ENCODE measurements around the gene F13B. TPM values are rescaled to one million over a fixed set of nuclear protein-coding genes. Genes with fewer than 3 reads are reported as not detected.

Gene F13B, protein sequence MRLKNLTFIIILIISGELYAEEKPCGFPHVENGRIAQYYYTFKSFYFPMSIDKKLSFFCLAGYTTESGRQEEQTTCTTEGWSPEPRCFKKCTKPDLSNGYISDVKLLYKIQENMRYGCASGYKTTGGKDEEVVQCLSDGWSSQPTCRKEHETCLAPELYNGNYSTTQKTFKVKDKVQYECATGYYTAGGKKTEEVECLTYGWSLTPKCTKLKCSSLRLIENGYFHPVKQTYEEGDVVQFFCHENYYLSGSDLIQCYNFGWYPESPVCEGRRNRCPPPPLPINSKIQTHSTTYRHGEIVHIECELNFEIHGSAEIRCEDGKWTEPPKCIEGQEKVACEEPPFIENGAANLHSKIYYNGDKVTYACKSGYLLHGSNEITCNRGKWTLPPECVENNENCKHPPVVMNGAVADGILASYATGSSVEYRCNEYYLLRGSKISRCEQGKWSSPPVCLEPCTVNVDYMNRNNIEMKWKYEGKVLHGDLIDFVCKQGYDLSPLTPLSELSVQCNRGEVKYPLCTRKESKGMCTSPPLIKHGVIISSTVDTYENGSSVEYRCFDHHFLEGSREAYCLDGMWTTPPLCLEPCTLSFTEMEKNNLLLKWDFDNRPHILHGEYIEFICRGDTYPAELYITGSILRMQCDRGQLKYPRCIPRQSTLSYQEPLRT
- not detected for total RNA-seq
- not detected for polyA plus RNA-seq
- long read RNA-seq, donor 1 = 0 reads
- long read RNA-seq, donor 2 = 0 reads
- long read RNA-seq, donor 3 = 0 reads
- long read RNA-seq, donor 4 = 0 reads
- long read RNA-seq, donor 5 = 0 reads
- long read RNA-seq, donor 6 = 0 reads
- long read RNA-seq, donor 7 = 0 reads
- long read RNA-seq, donor 8 = 0 reads
- long read RNA-seq, donor 9 = 0 reads
- long read RNA-seq, donor 10 = 0 reads

GRCh38 chr1:197066719-197067456 lies at the start of gene F13B:
TSS of gene F13B (minus strand) at chr1:197067260. CDS start at chr1:197067223, 37 bp downstream.
- Histone ChIP-seq H3K36me3 (replicated peaks in 1 of 2) (no peaks in the 10 kb centered on the region), H3K27ac (no peak within 1 kb of the TSS), H3K9me3 (replicated peaks in 1 of 3) (no peaks in the 10 kb centered on the region), H3K4me3 (no peak within 1 kb of the TSS), H3K4me1 (replicated peaks in 1 of 2) (no peaks in the 10 kb centered on the region), H3K27me3 (no peaks in the 10 kb centered on the region)
- TF ChIP-seq, protein P1, sequence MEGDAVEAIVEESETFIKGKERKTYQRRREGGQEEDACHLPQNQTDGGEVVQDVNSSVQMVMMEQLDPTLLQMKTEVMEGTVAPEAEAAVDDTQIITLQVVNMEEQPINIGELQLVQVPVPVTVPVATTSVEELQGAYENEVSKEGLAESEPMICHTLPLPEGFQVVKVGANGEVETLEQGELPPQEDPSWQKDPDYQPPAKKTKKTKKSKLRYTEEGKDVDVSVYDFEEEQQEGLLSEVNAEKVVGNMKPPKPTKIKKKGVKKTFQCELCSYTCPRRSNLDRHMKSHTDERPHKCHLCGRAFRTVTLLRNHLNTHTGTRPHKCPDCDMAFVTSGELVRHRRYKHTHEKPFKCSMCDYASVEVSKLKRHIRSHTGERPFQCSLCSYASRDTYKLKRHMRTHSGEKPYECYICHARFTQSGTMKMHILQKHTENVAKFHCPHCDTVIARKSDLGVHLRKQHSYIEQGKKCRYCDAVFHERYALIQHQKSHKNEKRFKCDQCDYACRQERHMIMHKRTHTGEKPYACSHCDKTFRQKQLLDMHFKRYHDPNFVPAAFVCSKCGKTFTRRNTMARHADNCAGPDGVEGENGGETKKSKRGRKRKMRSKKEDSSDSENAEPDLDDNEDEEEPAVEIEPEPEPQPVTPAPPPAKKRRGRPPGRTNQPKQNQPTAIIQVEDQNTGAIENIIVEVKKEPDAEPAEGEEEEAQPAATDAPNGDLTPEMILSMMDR (IDR thresholded peaks at IDR 0.05) = no peak
- TF ChIP-seq POLR2A (IDR thresholded peaks at IDR 0.05) = no peak
- WGBS, 4 donors = 65 to 72% (median 70%) methylated on average over 3 of the region's 3 CpGs
- intact Hi-C loops (cut with DNase I) = no loop called here
- no peak for DNase-seq

- Histone ChIP-seq H3K9me3 (replicated peaks in 1 of 3) (peaks cover 0 to 6% (median 0%) of the 10 kb centered on the region in 3 donors), H3K4me3 (no peak overlapping the region), H3K4me1 (replicated peaks in 1 of 2) (no peaks in the 10 kb centered on the region), H3K27me3 (no peaks in the 10 kb centered on the region), H3K27ac (no peak overlapping the region), H3K36me3 (replicated peaks in 1 of 2) (no peaks in the 10 kb centered on the region)
- 95 to 99% (median 97%) methylated on average over 2 of the region's 2 CpGs for WGBS, 4 donors
- DNase-seq = no peak
- intact Hi-C loops (cut with DNase I) = no loop called here
- TF ChIP-seq, protein P1 (IDR thresholded peaks at IDR 0.05) = no peak
- no peak for TF ChIP-seq POLR2A (IDR thresholded peaks at IDR 0.05)
Observed at GRCh38 chr1:197116156-197116555, 49.1 kb upstream of the F13B start.

GRCh38 chr1:197106869-197107268 lies 39.8 kb upstream of the F13B start:
- DNase-seq = no peak
- Histone ChIP-seq H3K4me1 (replicated peaks in 1 of 2) (no peaks in the 10 kb centered on the region), H3K4me3 (no peak overlapping the region), H3K27ac (no peak overlapping the region), H3K27me3 (no peaks in the 10 kb centered on the region), H3K9me3 (replicated peaks in 1 of 3) (no peaks in the 10 kb centered on the region), H3K36me3 (replicated peaks in 1 of 2) (no peaks in the 10 kb centered on the region)
- TF ChIP-seq, protein P1 (IDR thresholded peaks at IDR 0.05) = no peak
- no peak for TF ChIP-seq POLR2A (IDR thresholded peaks at IDR 0.05)
- intact Hi-C loops (cut with DNase I) = no loop called here
- 97 to 100% (median 99%) methylated on average over 1 of the region's 1 CpG for WGBS, 4 donors

GRCh38 chr1:197103300-197103699 lies 36.2 kb upstream of the F13B start:
- Histone ChIP-seq H3K4me3 (no peak overlapping the region), H3K4me1 (replicated peaks in 1 of 2) (no peaks in the 10 kb centered on the region), H3K36me3 (replicated peaks in 1 of 2) (no peaks in the 10 kb centered on the region), H3K27ac (no peak overlapping the region), H3K27me3 (no peaks in the 10 kb centered on the region), H3K9me3 (replicated peaks in 1 of 3) (no peaks in the 10 kb centered on the region)
- TF ChIP-seq, protein P1 (IDR thresholded peaks at IDR 0.05) = no peak
- TF ChIP-seq POLR2A (IDR thresholded peaks at IDR 0.05) = no peak
- DNase-seq = no peak
- intact Hi-C loops (cut with DNase I) = no loop called here
- 89 to 96% (median 94%) methylated on average over 5 of the region's 5 CpGs for WGBS, 4 donors
